CD4-positive, alpha-beta T cell treated with Interleukin-17A for 4 hours (primary cell): ENCODE results near the gene ANK3.
A peak's percentile ranks its signal among the peaks of the same experiment; 100 is the strongest.
"Not testable (repeated sequence)": the region's sequence is repeated elsewhere in the genome, so short reads cannot be mapped to it uniquely, and the experiment has no call there.

Experiments
- DNase-seq: peaks from one replicate; pipeline ENCODE4 v3.0.0-alpha.2; 2020; ENCODE audit warnings: mixed read lengths

The ANK3 gene

DNA sequence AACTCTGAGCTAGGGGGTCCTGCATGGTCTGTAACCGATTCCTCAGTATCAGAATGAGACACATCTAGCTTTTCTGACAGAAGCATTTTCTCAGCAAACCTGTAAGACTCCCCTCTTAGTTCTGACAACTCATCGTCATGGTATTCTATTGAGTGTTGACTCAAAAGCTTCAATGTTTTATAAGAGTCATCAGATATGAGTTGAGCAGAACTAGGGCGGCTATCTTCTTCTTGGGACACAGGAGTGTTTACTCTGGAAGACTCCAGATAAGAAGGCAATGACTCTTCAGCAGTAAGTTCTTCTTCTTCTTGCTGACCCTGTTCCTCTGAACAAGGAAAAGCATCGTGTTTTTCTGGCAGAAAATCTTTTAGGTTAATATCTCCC, 316.3 kb downstream of the ANK3 start:
- no peak for DNase-seq

DNA sequence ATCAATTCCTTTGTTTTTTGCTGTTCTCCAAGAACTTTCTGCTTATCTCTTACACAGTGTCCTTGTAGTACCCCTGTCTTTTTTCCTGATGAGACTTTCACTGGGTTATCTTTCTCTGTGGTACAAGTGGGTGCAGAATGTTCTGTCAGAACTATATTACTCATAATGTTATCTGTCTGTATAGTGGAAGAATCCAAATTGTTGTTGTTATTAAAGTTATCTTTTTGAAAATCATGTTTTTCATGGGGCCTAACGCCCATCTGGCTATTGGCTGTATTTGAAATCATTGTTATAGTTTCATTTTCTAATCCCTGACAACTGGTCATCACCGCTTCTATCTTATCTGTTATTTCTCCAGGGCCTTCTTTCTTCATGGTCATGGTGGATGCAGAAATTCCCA, 320.4 kb downstream of the ANK3 start:
- DNase-seq = no peak

- DNase-seq = no peak
Measured at GRCh38 chr10:60050366-60050765, 339.3 kb downstream of the ANK3 start.

DNA sequence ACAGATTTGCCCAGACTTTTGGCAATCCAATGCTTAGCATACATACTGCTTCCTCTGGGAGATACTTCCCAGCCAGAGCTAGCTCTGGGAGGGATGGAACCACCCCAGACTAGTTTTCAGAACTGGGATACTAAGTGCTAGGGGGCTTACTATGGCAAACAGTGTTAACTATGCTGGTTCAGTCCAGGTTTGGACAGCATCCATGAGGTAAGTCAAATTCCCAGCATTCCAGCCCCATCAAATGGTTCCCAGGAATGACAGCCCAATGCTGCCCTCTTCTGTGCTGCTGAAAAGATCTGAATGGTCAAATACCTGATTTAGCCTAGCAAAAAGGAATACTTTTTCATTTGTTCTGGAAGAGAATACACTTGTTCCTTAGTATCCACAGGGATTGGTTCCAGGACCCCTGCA, 341.6 kb downstream of the ANK3 start:
- no peak for DNase-seq

DNA sequence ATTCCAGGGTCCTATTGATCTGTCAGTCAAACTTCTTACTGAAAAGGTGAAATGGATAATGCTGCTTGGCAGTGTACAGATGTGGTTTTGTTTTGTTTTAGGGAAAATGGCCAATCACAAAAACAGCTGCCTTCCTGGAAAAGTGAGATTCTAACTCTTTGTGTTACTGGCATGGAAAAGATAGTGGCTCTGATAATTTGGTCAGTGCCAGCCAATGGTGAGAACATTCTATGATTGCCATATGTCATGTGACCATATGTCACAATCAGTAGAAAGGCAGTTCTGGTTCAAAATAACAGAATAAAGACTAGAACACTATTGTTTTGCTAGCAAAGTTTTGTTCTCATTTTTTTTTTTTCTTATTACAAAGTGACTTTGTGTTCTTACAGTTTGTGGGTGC, 344.1 kb downstream of the ANK3 start:
- DNase-seq = no peak

DNA sequence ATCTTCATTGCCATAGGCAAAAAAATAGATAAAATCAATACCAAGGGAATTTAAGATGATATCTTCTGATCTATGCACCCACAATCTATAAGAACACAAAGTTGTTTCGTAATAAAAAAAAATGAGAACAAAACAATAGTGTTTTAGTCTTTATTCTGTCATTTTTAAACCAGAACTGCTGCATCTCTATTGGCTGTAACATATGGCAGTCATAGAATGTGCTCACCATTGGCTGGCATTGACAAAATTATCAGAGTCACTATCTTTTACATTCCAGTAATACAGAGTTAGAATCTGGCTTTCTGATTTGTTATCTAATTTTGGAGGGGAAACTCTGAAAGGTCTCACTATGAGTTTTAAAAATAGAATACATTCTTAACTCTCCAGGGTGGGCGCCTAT, 344.7 kb downstream of the ANK3 start:
- DNase-seq = no peak

GRCh38 chr10:60044242-60044641, 345.4 kb downstream of the ANK3 start:
- no peak for DNase-seq

DNA sequence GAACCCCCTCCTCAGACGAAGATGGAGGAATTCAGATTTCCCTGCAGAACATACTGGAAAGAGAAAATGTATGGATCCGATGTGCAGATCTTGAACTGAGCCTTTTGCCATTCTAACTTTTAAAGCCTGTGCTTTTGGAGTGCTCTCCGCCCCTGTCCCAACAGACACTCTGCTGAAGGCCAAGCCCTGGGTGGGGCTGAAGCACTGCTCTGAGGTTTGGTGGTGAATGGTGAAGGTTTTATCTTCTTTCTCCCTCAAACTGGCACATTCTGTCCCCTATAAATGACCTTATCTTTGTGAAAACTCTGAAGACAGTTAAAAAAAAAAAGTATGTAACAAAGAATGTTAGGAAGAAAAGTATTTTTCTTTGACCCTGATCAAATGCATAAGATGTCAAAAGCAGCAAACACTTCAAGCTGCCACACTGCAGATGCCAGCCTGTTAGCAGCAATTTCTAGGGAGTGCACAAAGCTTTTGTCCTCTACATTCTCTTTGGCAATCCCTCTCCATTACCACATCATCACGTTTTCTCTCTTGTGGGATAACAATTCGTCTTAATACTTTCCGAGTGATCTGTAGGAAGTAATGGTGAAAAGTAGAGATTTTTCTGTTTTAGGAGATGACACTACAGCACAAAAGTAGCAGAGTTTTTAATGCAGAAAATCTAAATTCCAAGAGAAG, 346.0 kb downstream of the ANK3 start:
- no peak for DNase-seq

DNA sequence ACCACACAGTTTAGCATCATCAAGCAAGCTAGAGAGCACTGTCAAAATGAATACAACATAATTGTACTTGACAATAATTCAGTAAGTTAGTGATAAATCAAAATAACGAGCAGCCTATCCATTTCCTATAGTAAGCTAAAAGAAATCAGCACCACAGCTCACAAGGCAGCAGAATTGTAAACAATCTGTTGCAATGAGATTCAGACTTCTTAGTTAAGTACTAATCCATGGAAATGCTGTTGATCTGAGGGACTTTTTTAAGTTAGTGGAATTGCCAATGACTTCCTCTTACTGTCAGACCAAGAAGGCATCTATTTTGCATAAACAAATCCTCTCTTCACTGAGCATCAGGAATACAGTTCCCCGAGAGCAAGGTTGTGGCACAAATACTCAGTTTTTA, 346.8 kb downstream of the ANK3 start:
- DNase-seq = no peak

DNA sequence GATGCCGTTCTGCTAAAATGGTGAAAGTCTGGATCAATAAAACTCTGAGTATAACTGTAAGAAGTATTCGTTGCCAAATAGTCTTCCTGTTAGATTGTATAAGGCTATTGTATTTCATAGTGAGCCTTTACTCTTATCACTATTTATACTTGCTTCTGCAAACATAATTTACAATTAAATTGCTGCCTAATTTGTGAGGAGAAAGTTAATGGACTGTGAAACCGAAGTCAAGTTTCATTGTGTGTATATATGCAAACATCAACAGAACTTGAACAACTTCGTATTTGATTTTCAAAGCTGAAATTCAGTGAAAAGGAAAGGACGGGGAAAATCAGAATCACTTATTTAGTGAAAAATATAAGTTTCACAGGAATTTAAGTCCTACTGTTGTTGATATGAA, 347.4 kb downstream of the ANK3 start:
- no peak for DNase-seq

DNA sequence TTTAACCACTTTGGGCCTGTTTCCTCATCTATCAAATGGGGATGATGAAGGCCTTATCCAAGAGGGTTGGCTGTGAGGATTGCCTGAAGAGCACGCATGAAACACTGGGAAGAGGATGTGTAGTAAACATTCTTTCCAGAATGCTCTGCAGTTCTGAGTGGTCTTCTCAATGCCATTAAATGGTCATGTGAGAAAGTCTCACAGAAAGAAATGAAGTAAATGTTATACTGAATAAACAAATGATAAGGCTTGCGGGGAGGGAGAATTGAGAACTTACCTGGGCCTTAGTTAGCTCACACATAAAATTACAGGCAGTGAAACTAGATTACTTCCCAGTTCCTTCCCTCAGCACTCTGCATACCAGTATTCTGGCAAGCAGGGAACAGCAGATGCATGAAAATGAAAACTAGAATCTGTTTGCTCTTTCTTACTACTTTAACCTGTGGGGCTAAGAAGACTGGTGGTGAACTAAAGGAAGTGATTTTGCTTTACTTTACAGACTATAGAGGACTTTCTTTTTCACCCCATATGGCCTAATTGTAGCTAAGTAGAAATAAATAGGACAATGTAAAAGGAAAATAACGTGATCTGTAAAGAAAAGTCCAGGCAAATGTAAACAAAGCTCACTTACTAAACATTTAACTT, 348.1 kb downstream of the ANK3 start:
- DNase-seq = no peak

DNA sequence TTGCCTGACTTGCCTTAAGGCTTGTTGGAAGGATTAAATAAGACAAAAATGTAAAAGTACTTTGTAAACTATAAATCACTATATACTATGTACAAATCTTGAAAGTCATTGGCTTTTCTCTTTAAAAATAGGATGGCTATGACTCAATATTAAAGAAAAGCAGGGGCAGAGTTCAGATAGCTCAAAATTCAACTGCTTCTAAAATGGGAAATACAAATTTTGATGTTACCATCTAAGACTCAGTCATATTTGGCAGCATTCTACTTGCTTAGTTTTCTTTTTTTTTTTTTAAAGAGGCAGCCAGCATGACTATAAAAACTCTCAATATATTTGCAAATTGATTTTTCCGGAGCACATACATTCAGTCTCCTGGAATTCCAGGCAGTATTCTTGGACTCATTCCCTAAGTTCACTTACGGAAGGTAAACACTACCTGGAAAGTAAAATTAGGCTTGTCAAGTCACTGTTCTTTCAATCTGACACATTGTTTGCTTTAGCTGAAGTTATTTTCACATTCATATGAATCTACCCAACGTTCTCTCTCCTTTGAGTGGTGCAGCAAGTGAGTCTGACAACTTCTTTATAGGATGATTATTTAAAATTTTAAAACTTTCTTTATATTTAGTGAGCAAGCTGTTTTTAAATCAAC, 349.5 kb downstream of the ANK3 start:
- DNase-seq = no peak

DNA sequence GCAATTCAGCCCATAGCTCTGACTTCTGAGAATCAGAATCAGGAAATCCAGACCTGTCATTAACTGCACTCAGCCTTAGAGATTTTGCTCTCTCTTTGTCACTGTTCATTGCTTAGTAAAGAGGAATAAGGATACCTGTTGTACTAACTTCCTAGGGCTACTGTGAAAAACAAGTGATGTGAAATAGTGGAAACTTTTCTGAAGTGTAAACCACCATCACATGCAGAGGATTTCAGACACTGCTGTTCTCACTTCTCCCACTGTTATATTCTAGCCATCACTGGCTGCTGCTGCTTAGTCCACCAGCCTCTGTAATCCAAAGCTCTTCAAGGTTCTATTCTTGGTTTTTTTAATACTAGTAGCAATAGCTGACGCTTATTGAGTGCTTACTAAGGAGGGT, 353.7 kb downstream of the ANK3 start:
- DNase-seq = no peak

DNA sequence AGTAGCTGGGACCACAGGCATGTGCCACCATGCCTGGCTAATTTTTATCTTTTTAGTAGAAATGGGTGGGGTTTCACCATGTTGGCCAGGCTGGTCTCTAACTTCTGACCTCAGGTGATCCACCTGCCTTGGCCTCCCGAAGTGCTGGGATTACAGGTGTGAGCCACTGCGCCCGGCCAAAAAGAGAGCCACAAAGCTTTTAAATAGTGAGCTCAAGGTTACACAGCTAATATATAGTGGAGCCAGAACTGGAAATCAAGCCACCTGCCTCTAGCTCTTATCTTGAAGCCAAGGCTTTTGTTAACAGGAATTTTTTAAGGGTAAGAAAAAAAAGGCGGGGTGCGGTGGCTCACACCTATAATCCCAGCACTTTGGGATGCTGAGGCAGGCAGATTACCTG, 354.3 kb downstream of the ANK3 start:
- not testable (repeated sequence) for DNase-seq

GRCh38 chr10:60032723-60033122, 357.0 kb downstream of the ANK3 start:
- DNase-seq = peak; percentile 37

GRCh38 chr10:60031664-60032063, 358.0 kb downstream of the ANK3 start:
- DNase-seq = no peak

- no peak for DNase-seq
Measured at GRCh38 chr10:60031183-60031582, 358.5 kb downstream of the ANK3 start.

- DNase-seq = no peak
Measured at GRCh38 chr10:60029475-60029874, 360.2 kb downstream of the ANK3 start.

DNA sequence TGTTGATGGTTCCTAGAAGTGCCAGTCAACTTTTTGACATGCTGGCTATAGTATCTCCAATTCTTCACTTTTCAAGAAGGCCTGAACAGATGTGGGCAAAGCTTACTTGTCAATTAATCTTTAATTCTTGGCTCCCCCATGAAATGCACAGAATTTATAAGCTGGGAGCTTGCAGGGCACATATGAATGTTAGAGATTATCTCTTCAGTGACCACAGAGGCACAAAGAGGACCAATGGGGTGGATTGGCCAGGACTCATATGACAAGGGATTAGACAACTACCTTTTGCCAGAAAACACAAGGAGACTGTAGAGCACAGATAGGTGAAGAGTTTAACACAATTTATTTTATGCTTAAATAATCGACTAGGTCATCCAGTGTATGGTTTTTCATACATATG, 361.6 kb downstream of the ANK3 start:
- DNase-seq = no peak

GRCh38 chr10:60025279-60025678, 364.4 kb downstream of the ANK3 start:
- DNase-seq = no peak

- no peak for DNase-seq
Measured at GRCh38 chr10:60024506-60024905, 365.2 kb downstream of the ANK3 start.

DNA sequence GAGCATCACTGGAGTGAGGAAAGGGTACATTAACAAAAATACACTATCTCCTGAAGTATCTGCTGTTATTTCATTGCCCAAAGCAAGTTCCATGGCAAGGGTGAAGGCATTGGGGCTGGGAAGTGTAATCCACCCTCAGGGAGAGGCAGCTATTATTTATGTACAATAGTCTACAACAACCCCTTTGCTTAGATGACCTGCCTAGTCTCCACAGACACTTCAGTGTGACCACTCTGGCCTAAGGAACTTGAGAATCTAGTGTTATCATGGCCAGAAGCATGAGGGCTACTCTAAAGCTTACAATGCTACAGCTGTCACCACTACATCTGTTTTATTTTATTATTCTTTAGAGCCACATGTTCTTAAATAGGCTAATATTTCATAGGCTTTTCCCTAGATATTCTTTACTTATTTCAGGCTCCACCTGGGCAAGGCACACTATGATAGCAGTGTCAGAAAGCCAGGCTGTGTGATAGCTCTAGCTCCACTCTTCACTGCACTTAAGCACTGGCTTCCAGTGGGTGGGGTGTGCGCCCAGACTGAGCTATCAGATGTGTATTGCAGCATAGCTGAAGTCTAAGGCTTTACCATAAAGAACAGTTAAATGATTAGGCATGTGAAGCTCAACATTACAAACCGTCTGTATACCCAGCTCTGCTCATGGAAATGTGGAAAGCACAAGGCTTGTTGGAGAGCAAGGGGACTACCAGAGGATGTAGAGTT, 366.4 kb downstream of the ANK3 start:
- no peak for DNase-seq

DNA sequence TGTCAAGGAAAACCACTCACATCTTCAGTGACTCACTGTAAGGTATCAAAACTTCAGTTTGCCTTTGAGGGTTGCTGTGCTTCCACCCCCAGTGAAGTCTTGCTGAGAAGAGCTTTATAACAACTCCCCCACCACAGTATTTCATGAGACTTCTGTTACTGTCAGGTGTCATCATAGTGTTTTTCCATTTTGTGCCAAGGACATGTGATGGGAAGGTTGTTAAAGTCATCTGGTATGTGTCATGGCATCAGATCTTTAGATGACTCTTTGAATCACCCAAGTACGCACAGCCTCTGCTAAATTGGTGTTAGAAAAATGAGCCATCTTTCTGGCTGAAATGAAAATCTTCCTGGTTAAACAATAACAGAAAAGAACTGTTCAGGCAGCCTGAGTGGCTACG, 368.3 kb downstream of the ANK3 start:
- no peak for DNase-seq

DNA sequence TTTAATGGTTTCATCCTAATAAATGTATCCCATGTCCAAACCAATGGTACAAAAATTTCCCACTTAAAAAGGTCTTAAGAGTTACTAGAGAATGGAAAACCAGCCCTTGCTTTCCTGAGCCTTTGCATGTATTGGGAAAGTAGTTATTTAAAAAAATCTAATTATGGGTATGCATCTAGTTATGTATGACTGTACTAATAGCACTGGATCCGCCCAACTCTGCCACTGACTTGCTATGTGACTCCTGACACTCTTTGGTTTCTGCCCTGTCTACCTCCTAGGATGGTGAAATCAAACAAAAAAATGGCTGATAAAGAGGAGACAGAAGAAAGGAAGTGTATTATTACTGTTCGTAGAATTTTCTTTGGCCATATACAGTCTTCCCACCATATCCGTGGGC, 372.9 kb downstream of the ANK3 start:
- DNase-seq = no peak
